ENCODE data around the gene PTH2R.

GRCh38 chr2:208542465-208543041 is 136.0 kb downstream of the PTH2R start:
- TF ChIP-seq CTCF (optimal IDR thresholded peaks at IDR 0.05 in 1 of 3, IDR thresholded peaks at IDR 0.05 in 1 of 3, conservative IDR thresholded peaks at IDR 0.05 in 1 of 3; ENCODE audit: extremely low read depth in 1 of 3, insufficient read depth in 2 of 3, low read length in 3 of 3) = no peak
- no peak for TF ChIP-seq EZH2 (IDR thresholded peaks at IDR 0.05; ENCODE audit: low read length)

Data from keratinocyte (primary cell).